Skin of body (tissue), 2 donors: ENCODE data around the gene SPAG5. TPM values are rescaled to one million over a fixed set of nuclear protein-coding genes. Genes with fewer than 3 reads are reported as not detected.

Source experiments
- DNase-seq: peaks from one replicate; lab custom pipeline; 2025; lab: John Stamatoyannopoulos, UW
- total RNA-seq: library from RNA; depleted of rRNA; stranded (reverse); fragments of >200 nt; gene quantifications from one replicate; pipeline ENCODE4 v1.2.3, GENCODE V29; 2014

SPAG5 gene
- total RNA-seq, 1 donor from 2014 or later, result 18.2 TPM

DNA sequence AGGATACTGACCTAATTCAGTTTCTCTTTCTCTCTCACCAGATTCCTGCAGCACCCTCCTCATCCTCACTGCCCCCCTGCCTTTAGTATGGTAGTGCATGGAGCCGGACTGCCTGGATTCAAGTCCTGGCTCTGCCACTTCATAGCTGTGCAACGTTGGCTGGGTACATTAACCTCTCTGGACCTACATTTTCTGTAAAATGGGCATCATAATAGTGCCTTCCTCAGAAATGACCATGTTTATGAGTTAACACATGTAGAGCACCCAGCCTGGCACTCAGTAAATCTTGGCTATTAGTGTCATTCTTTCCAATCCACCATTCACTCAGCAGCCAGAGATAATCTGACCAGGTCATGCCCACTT is 53.7 kb downstream of the SPAG5 start:
- DNase-seq, result no peak

DNA sequence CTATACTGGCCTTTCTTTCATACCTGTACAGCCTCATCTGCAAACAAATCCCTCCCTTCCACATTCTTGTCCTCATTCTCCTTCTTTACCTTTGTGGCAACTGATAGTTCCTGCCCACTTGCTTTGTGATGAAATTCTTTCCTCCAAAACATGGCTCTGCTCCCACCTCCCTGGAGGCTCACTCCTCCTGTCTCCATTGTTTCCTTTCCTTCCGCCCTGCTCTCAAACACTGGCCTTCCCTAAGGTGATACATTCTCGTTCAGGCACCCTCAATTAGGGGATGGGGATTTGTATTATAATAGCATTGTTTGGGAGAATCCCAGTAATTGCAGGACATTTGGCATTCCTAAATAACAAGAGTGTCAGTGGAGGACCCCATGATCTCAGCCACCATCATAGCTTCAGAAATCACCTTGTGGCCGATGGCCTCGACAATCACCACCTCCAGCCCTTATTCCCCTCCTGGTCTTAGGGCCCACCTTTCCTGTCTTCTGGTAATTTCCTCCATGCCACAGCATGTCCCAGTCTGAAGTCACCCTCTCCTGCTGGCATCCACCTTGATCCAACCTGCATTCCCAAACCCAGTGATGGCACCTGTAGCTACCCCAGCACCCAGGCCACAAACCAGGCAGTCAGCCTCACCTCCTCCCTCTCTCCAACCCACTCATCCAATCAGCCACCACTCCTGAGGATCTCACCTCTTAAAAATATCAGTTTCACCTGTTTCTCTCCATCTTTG is 54.3 kb downstream of the SPAG5 start:
- no peak for DNase-seq

DNA sequence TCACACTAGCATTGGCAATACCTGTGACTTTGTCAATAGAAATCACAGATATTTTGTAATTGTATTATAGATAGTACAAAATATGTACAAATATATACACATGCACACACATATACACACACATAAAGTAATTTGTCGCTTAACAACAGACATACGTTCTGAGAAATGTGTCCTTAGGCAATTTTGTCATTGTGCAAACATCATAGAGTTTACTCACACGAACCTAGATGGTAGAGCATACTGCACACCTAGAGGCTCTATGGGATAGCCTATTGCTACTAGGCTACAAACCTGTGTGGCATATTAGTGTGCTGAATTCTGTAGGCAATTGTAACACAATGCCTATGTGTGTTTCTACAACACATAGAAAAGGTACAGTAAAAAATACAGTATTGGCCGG is 57.4 kb downstream of the SPAG5 start:
- DNase-seq, result no peak

DNA sequence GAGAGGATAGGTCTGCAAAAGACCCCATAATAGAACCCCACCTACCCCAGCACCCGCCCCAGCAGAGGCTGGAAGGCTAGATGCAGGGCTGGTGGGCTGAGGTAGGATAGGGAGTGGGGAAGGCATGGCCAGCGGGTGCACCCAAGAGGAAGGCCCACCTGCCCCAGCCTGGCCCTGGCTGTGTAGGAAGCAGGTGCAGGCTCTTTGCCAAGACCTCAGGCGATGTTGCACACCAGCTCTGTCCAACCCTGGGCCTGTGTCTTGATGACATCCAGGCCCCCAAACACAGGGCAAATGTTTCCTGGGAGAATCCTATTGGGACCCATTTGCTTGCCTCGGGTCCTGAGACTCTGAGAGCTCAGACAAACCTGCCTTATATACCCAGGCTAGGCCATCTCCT is 58.6 kb downstream of the SPAG5 start:
- DNase-seq, result no peak

DNA sequence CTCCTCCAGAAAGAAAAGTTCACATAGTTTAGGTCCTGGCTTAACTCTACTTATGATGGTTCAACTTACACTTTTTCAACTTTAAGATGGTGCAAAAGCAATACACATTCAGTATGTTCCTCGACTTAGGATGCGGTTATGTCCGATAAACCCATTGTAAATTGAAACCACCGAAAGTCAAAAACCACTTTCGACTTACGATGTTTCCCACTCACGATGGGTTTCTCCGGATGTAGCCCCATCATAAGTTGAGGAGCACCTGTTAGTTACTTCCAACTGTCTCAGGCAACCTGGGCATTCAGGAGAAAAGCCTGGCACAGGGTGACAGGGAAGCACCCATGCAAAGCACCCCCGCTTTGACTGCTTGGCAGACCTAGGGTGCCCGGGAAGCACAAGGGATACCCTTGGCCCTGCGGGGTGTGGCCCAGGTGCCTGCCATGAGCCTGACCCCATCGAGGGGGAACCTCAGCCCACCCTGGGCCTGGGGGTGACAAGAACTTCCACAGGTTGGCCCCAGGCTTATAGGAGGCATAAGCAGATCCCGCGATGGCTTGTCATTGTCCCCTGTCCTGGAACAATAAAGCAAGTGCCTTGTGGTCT is 60.4 kb downstream of the SPAG5 start:
- DNase-seq, result no peak

DNA sequence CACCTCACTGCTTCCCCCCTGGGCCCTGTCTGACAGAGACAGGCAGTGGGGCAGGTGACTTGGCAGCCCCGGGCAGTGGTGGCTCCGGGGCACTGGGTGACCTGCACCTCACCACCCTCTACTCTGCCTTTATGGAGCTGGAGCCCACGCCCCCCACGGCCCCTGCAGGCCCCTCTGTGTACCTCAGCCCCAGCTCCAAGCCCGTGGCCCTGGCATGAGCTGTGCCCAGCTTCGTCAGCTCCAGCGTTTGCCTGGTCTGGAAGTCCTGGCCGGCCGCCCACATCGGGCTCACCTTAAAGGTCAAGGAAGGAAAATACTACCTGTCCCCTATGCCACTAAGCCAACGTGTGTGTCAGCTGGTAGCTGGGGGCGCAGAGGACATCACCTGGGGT is 61.6 kb downstream of the SPAG5 start:
- no peak for DNase-seq

DNA sequence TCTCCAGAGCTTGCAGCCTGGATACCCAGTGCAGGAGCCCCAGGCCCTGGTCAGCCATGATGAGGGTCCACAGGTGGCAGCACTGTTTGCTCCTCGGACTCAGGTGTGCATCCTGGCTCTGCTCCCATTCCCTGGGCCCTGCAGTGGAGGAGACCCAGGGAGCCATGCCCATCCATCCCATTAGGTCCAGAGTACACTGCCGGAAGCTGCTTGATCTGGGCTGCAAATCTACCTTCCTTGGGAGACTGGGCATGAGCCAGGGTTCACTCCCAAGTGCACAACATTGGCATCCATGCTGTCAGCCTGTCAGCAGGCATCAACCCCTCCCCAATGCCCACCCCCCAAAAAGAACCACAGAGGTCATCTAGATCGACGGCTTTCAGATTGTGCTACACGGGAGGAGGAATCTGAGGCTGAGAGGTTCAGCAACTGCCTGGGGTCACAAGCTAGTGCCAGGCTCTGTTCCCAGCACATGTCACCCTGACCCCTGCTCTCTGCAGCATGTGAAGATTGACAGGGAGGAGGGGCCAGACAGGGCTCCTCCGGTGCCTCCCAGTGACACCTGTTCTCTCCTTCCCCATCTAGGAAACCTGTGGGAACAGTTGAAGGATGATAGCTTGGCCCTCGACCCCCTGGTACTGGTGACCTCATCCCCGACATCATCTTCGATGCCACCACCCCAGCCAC is 62.1 kb downstream of the SPAG5 start:
- DNase-seq, result no peak

DNA sequence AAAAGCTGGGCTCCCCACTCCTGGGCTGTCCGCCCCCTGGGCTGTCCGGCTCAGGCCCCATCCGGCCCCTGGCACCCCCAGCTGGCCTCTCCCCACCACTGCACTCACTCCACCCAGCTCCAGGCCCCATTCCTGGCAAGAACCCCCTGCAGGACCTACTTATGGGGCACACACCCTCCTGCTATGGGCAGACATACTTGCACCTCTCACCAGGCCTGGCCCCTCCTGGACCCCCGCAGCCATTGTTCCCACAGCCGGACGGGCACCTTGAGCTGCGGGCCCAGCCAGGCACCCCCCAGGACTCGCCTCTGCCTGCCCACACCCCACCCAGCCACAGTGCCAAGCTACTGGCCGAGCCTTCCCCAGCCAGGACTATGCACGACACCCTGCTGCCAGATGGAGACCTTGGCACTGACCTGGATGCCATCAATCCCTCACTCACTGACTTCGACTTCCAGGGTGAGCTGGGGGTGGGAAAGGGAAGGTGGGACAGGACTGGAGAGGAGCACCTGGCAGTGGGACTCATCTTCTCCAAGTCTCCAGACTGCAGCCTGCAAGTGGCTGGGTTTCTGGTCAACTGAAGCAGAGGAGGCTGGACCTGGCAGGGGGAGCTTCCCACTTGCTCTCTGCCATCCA is 64.0 kb downstream of the SPAG5 start:
- no peak for DNase-seq

DNA sequence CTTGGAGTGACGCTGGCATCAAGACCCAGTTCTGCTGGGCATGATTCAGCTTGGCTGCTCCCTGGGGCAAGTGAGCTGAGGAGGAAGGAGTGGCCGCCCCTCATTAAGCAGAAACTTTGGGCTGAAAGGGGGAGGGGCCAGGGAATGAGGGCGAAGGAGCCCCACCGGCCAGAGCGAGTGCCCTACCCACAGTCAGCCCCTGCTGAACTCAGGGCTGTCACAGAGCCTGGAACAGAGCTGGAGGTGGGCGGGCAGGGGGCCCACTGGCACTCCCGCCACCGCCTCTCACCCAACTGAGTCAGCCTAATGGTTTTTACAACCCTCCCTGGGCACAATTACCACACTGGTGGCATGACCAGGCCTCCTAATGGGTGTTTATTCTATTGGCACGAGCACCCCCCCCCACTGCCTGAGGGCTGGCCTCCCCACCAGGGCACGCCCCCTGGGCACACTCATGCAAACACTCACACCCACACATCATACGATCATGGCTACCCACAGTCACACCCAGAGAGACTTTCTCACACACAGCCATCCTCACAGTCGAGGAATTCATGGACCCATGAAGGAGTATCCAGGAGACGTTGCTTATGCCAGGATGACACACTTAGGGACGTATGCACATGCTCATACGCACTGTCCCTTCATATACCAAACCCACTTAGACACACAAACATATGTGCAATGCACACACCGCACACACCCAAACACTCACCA is 65.6 kb downstream of the SPAG5 start:
- DNase-seq, result no peak

DNA sequence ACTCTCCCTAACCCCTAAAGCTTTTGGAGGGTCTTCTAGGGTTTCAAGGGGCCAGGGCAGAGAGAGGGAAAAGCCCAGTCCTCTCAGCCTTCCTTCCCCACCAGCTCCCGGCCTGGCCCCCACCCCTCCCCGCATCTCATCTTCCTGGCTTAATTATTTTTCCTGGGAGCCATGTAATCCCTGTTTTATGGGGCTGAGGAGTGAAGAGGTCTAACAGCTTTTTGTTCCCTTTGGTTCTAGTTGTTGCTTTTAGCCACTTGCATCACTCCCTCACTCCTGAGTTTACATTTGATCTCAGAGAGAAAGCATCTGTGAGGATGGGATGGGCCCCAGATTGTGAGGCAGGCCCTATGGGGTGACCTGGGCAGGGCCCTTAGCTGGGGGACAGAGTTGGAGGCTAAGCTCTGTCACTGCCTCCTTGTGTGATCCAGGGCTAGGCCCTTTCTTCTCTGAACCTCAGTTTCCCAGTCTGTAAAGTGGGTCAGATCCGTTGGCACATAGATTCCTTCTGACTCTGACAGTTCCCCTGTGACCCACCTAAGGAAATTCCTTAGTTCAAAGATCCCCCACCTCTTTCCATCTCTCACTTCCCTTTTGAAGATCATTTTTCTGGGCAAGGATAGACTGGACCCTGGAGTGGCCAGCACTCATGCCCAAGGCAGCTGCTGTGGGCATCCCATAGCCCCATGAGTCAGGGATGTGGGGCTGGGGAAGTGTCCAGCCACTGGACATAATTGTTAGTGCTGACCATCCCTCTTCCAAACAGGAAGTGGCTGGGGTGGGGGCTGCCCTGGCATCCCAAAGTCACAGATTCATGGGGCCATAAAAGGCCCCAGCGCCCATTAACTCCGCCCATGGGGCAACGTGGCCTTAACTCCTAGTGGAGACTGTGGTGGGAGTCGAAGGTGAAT is 66.5 kb downstream of the SPAG5 start:
- no peak for DNase-seq

DNA sequence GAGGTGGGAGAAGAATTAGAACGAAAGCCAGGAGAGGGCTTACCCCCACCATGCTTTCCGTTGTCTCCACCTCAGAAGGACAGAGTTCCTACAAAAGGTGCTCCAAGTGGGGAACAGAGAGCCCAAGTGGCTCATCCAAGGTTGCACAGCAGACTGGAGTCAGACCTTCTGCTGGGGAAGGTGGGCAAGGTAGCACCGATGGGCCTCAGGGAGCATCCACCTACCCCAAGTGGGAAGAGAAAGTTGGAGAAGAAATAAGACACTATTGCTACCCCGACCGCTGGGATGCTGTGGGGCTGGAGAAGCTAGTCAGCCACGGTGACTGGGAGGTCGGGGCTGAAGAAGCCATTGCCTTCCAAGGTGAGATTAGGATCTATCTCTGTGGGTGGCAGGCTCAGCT is 67.9 kb downstream of the SPAG5 start:
- DNase-seq, result no peak

DNA sequence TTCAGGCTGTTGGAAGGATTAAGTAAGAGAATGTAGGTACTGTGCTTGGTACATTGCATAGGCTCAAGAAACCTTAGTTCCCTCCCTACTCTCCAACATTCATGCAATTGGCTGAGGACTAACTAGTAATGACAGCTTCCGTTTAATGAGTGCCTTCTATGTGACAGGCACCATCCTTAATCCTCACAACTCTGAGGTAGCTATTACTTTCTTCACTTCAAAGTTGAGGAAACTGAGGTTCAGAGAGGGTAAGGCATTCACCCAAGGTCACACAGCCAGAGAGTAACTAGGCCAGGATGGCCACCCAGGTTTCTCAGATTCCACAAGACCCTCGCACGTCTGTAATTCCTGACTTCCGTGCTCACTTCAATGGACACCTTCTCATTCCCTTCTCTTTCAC is 68.6 kb downstream of the SPAG5 start:
- DNase-seq, result no peak

DNA sequence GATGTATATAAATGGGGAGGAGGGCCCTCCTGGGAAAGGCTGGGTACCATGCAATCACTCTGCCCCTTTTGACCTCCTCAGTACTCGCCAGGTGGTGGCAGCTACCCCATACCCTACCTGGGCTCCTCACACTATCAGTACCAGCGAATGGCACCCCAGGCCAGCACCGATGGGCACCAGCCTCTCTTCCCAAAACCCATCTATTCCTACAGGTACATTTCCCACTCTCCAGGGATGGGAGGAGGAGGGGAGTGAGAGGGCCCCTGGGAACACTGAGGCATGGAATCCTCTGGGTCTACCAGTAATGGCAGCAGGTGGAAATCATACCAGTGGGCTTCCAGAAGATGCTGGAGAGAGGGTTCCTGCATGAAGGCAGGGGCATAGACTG is 69.8 kb downstream of the SPAG5 start:
- DNase-seq, result no peak

DNA sequence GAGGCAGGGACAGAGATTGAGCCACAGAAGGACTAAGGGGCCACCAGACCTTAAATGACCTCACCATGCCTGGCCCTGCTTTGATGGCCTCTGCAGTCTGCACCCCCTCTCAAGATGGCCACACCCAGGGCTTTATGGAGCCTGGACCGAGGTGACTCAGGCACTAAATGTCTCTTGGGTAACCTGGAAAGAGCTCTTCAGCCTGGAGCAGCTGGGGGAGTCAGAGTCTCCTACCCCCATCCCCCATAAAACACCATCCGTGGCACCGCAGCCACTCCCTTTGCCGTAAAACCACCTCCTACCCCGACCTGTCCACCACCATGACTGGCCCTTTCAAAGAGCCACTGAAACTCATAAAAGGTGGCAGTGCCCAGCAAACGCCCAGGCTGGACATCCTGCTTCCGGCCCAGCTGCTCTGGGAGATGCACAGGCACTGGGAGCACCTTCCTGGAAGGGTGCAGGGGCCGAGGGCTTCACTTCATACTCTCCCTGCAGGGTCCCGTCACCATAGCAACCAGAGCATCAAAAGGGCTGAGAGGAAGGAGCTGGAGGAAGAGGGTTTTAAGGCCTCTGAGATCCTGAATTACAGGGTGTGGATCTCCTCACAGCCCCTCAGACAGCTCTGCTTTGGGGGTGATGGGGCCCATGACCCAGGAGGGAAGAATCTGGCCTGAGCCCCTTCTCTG is 70.4 kb downstream of the SPAG5 start:
- no peak for DNase-seq

DNA sequence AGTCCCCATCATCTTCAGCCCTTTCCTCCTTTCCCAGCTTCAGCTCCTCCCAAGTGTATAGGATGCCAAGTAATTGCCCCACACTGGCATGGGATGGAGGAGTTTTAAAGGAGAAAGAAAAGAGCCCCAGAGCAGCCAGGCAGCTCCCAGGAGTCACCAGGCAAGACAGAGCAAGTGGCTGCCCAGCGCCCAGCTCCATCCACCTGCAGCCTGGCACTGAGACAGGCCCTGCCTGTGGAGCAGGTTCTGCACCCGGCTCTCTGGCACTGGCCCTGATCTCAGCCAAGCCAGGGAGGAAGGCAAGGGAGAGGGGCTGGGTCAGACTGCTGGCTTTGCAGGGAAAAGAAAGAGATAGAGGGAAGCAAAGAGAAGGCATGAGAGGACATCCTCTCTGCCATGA is 71.0 kb downstream of the SPAG5 start:
- DNase-seq, result no peak

Other genes starting within 250 kb of the SPAG5 start
- 29.6 TPM for gene POLDIP2, start 241.5 kb downstream of the SPAG5 start, total RNA-seq
- gene SEBOX, start 233.8 kb downstream of the SPAG5 start, total RNA-seq, result not detected
- gene VTN, start 228.7 kb downstream of the SPAG5 start, total RNA-seq, result 0.20 TPM
- gene SARM1, start 227.3 kb downstream of the SPAG5 start, total RNA-seq, result 3.6 TPM
- gene SLC46A1, start 192.8 kb downstream of the SPAG5 start, total RNA-seq, result 5.5 TPM
- gene SLC13A2, start 125.4 kb downstream of the SPAG5 start, total RNA-seq, result 0.20 TPM
- gene FOXN1, start 92.7 kb downstream of the SPAG5 start, total RNA-seq, result 3.0 TPM
- 18.8 TPM for gene UNC119, start 46.4 kb downstream of the SPAG5 start, total RNA-seq
- 19.3 TPM for gene PIGS, start 27.5 kb downstream of the SPAG5 start, total RNA-seq
- 15.4 TPM for gene ALDOC, start 22.1 kb downstream of the SPAG5 start, total RNA-seq
- 13.9 TPM for gene RSKR, start 15.2 kb upstream of the SPAG5 start, total RNA-seq
- gene BLTP2, start 46.1 kb upstream of the SPAG5 start, total RNA-seq, result 89.7 TPM
- 35.2 TPM for gene SDF2, start 62.9 kb upstream of the SPAG5 start, total RNA-seq
- 56.5 TPM for gene SUPT6H, start 63.2 kb upstream of the SPAG5 start, total RNA-seq
- gene PROCA1, start 112.9 kb upstream of the SPAG5 start, total RNA-seq, result 0.99 TPM
- 47.0 TPM for gene RAB34, start 118.8 kb upstream of the SPAG5 start, total RNA-seq
- gene RPL23A, start 121.0 kb upstream of the SPAG5 start, total RNA-seq, result 533 TPM
- gene TLCD1, start 127.2 kb upstream of the SPAG5 start, total RNA-seq, result 1.9 TPM
- 2.8 TPM for gene NEK8, start 129.8 kb upstream of the SPAG5 start, total RNA-seq
- 16.7 TPM for gene TRAF4, start 145.0 kb upstream of the SPAG5 start, total RNA-seq
- gene FAM222B, start 243.8 kb upstream of the SPAG5 start, total RNA-seq, result 3.6 TPM